ENCODE measurements around the gene NRXN3. TPM values are rescaled to one million over a fixed set of nuclear protein-coding genes. Genes with fewer than 3 reads are reported as not detected.

The NRXN3 gene
- total and polyA plus RNA-seq, 2 experiments from 2014 or later, result 5.7 to 7.1 TPM

DNA sequence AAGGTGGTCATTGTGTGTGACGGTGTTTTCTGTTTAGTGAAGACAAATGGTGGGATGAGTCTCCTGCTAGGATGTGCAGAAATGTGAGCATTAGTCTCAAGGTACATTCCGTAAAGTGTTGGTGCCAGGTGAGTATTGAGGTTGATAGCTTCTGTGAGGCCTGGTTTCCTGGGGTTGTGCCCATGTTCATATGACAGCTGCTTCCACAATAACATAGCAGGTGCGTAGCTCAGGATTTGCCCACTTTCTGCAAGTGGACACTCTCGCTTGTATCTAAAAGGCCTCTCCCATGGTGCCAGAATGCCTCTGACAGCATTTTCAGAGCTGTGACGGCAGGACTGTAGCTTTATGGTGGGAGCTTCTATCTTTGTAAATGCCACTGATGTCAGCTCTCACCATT, 1209.1 kb downstream of the NRXN3 start:
- no peaks in the 10 kb centered on the region for H3K9me3 ChIP-seq (ENCODE audit: low read depth)
- no peaks in the 10 kb centered on the region for H3K27me3 ChIP-seq
- TF ChIP-seq CTCF (IDR thresholded peaks at IDR 0.05; ENCODE audit: poor library complexity), result no peak
- TF ChIP-seq EZH2phosphoT487 (IDR thresholded peaks at IDR 0.05; ENCODE audit: low read depth, severe bottlenecking, unreplicated experiment), result no peak
- no peak for TF ChIP-seq EZH2 (IDR thresholded peaks at IDR 0.05; ENCODE audit: borderline replicate concordance)
- WGBS (ENCODE audit: low lambda C conversion rate, missing lambda C conversion rate), result 93% methylated on average over 5 of the region's 5 CpGs
- H2AFZ ChIP-seq, result no peak overlapping the region
- H3K9me2 ChIP-seq (replicated peaks; ENCODE audit: insufficient read depth), result no peaks in the 10 kb centered on the region
- no peak overlapping the region for H3K4me3 ChIP-seq
- no peak overlapping the region for H3K4me2 ChIP-seq
- no peaks in the 10 kb centered on the region for H3K79me2 ChIP-seq
- H3K4me1 ChIP-seq (ENCODE audit: insufficient read depth), result no peaks in the 10 kb centered on the region
- no peak for DNase-seq (ENCODE audit: low spot score)
- H3K36me3 ChIP-seq (replicated peaks; ENCODE audit: insufficient read depth, low read depth), result no peaks in the 10 kb centered on the region
- no peaks in the 10 kb centered on the region for H4K20me1 ChIP-seq (ENCODE audit: insufficient read depth, poor library complexity, severe bottlenecking)
- no peak overlapping the region for H3K27ac ChIP-seq

DNA sequence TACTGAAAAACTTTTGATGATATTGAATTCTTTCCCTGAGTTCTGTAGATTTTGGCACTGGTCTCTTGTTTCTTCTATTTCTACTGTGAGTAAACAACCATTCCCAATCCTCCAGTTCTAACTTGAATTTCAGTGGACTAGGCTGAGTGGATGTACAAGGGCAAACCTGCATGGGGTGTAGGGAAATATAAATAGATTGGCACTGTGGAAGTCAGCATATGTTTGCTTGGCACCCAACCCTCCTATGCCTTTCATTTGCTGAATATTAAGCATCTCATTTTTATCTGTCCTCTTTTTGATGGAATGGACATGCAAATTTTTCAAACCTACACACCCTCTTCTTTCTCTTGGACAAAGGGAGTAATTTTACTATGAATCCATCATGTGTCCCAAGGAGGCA, 1212.9 kb downstream of the NRXN3 start:
- no peaks in the 10 kb centered on the region for H3K9me2 ChIP-seq (replicated peaks; ENCODE audit: insufficient read depth)
- TF ChIP-seq EZH2 (IDR thresholded peaks at IDR 0.05; ENCODE audit: borderline replicate concordance) (no peak), EZH2phosphoT487 (IDR thresholded peaks at IDR 0.05; ENCODE audit: low read depth, severe bottlenecking, unreplicated experiment) (no peak), CTCF (IDR thresholded peaks at IDR 0.05; ENCODE audit: poor library complexity) (no peak)

GRCh38 chr14:79383475-79383874, 1213.3 kb downstream of the NRXN3 start:
- DNase-seq (ENCODE audit: low spot score), result no peak
- no peaks in the 10 kb centered on the region for H3K79me2 ChIP-seq
- no peaks in the 10 kb centered on the region for H4K20me1 ChIP-seq (ENCODE audit: insufficient read depth, poor library complexity, severe bottlenecking)
- WGBS (ENCODE audit: low lambda C conversion rate, missing lambda C conversion rate), result 78% methylated on average over 2 of the region's 2 CpGs
- no peak for TF ChIP-seq EZH2phosphoT487 (IDR thresholded peaks at IDR 0.05; ENCODE audit: low read depth, severe bottlenecking, unreplicated experiment)
- TF ChIP-seq CTCF (IDR thresholded peaks at IDR 0.05; ENCODE audit: poor library complexity), result no peak
- TF ChIP-seq EZH2 (IDR thresholded peaks at IDR 0.05; ENCODE audit: borderline replicate concordance), result no peak
- H3K4me3 ChIP-seq, result no peak overlapping the region
- H2AFZ ChIP-seq, result no peak overlapping the region
- H3K27ac ChIP-seq, result no peak overlapping the region
- H3K4me1 ChIP-seq (ENCODE audit: insufficient read depth), result no peaks in the 10 kb centered on the region
- no peaks in the 10 kb centered on the region for H3K36me3 ChIP-seq (replicated peaks; ENCODE audit: insufficient read depth, low read depth)
- no peak overlapping the region for H3K4me2 ChIP-seq
- no peaks in the 10 kb centered on the region for H3K9me2 ChIP-seq (replicated peaks; ENCODE audit: insufficient read depth)
- H3K9me3 ChIP-seq (ENCODE audit: low read depth), result no peaks in the 10 kb centered on the region
- no peaks in the 10 kb centered on the region for H3K27me3 ChIP-seq

More for the DNA sequence above, 1212.9 kb downstream of the NRXN3 start:
- Histone ChIP-seq H3K27ac (no peak overlapping the region), H3K4me2 (no peak overlapping the region), H3K79me2 (no peaks in the 10 kb centered on the region), H2AFZ (no peak overlapping the region), H3K27me3 (no peaks in the 10 kb centered on the region), H3K9me3 (ENCODE audit: low read depth) (no peaks in the 10 kb centered on the region), H3K36me3 (replicated peaks; ENCODE audit: insufficient read depth, low read depth) (no peaks in the 10 kb centered on the region), H3K4me1 (ENCODE audit: insufficient read depth) (no peaks in the 10 kb centered on the region), H3K4me3 (no peak overlapping the region), H4K20me1 (ENCODE audit: insufficient read depth, poor library complexity, severe bottlenecking) (no peaks in the 10 kb centered on the region)
- DNase-seq (ENCODE audit: low spot score), result no peak

- no peaks in the 10 kb centered on the region for H3K36me3 ChIP-seq (replicated peaks; ENCODE audit: insufficient read depth, low read depth)
- no peak overlapping the region for H3K4me2 ChIP-seq
- H3K27me3 ChIP-seq, result no peaks in the 10 kb centered on the region
- no peaks in the 10 kb centered on the region for H3K79me2 ChIP-seq
- no peaks in the 10 kb centered on the region for H4K20me1 ChIP-seq (ENCODE audit: insufficient read depth, poor library complexity, severe bottlenecking)
- TF ChIP-seq EZH2phosphoT487 (IDR thresholded peaks at IDR 0.05; ENCODE audit: low read depth, severe bottlenecking, unreplicated experiment) (no peak), CTCF (IDR thresholded peaks at IDR 0.05; ENCODE audit: poor library complexity) (no peak), EZH2 (IDR thresholded peaks at IDR 0.05; ENCODE audit: borderline replicate concordance) (no peak)
- no peaks in the 10 kb centered on the region for H3K4me1 ChIP-seq (ENCODE audit: insufficient read depth)
- H2AFZ ChIP-seq, result no peak overlapping the region
- no peaks in the 10 kb centered on the region for H3K9me3 ChIP-seq (ENCODE audit: low read depth)
- DNase-seq (ENCODE audit: low spot score), result no peak
- H3K4me3 ChIP-seq, result no peak overlapping the region
- H3K27ac ChIP-seq, result no peak overlapping the region
- H3K9me2 ChIP-seq (replicated peaks; ENCODE audit: insufficient read depth), result no peaks in the 10 kb centered on the region
These were observed 1224.9 kb downstream of the NRXN3 start for GRCh38 chr14:79395061-79395460.
